SK-N-MC (cell line): ENCODE results near the gene ZCCHC7.

Experiments used
- EZH2 ChIP-seq: fragments of 200-600 bp; sonication (generic); IDR thresholded peaks from one replicate; pipeline ENCODE4 v1.6.1; 2017; ENCODE audit warnings: antibody characterized with exemption
- FOXP2 ChIP-seq: optimal IDR thresholded peaks from 2 replicates; pipeline ENCODE3; 2011; ENCODE audit warnings: mild to moderate bottlenecking, moderate library complexity; ENCODE audit not compliant: insufficient read depth; ENCODE audit errors: extremely low read length, control extremely low read depth
- POLR2AphosphoS5 ChIP-seq: IDR thresholded peaks from 2 replicates; pipeline ENCODE4 v1.6.1; 2012; ENCODE audit warnings: mild to moderate bottlenecking, low read depth, low read length, borderline replicate concordance

- no peak for TF ChIP-seq EZH2
- no peak for TF ChIP-seq POLR2AphosphoS5
- no peak for TF ChIP-seq FOXP2
These were observed 258.2 kb downstream of the ZCCHC7 start for GRCh38 chr9:37378613-37379004.
